Measurements from ENCODE around the gene NFE2. TPM values are rescaled to one million over a fixed set of nuclear protein-coding genes. Genes with fewer than 3 reads are reported as not detected.

Gene NFE2
- total and polyA plus RNA-seq, 2 donors (not counting 3 experiments of a cell fraction or from before 2014, with no cell fraction given), result not detected

- TF ChIP-seq POLR2A (IDR thresholded peaks at IDR 0.05; ENCODE audit: low read depth, low read length), result no peak
- no peak for TF ChIP-seq JUN (IDR thresholded peaks at IDR 0.05; ENCODE audit: borderline replicate concordance, insufficient read depth, insufficient read length, low read depth)
- no peak for TF ChIP-seq MYC (IDR thresholded peaks at IDR 0.05; ENCODE audit: low read depth, low read length)
- TF ChIP-seq GATA2 (IDR thresholded peaks at IDR 0.05; ENCODE audit: insufficient read depth, insufficient read length, low read depth, low read length), result no peak
- no peak for TF ChIP-seq FOS (IDR thresholded peaks at IDR 0.05; ENCODE audit: borderline replicate concordance, insufficient read depth, low read length)
- no peak for TF ChIP-seq EZH2 (IDR thresholded peaks at IDR 0.05; ENCODE audit: borderline replicate concordance, low read depth, low read length, severe bottlenecking)
- no peak for TF ChIP-seq CTCF (IDR thresholded peaks at IDR 0.05; ENCODE audit: extremely low read depth in 1 of 2, insufficient read depth in 1 of 2, low read depth in 1 of 2, low read length in 2 of 2)
- TF ChIP-seq POLR2AphosphoS5 (IDR thresholded peaks at IDR 0.05; ENCODE audit: insufficient read depth, low read depth, low read length), result no peak
- Histone ChIP-seq H3K27me3 (ENCODE audit: control insufficient read depth in 2 of 2, insufficient read depth in 2 of 2, low read length in 2 of 2) (peaks cover 2 to 3% of the 10 kb centered on the region in 2 experiments), H3K27ac (ENCODE audit: insufficient read depth, low read depth, low read length) (no peak overlapping the region), H2AFZ (ENCODE audit: low read depth, low read length) (no peak overlapping the region), H3K9me1 (replicated peaks; ENCODE audit: control insufficient read depth, extremely low read depth, insufficient read depth, low read length) (no peaks in the 10 kb centered on the region), H3K79me2 (ENCODE audit: control insufficient read depth, insufficient read depth, low read length) (no peaks in the 10 kb centered on the region), H4K20me1 (replicated peaks; ENCODE audit: control insufficient read depth, extremely low read depth, insufficient read depth, low read length) (no peaks in the 10 kb centered on the region), H3K4me1 (ENCODE audit: control insufficient read depth, extremely low read depth, insufficient read depth, low read length) (no peaks in the 10 kb centered on the region), H3K36me3 (ENCODE audit: control insufficient read depth in 2 of 2, extremely low read depth in 1 of 2, insufficient read depth in 2 of 2, low read length in 2 of 2) (no peaks in the 10 kb centered on the region), H3K4me3 (replicated peaks in 1 of 3; ENCODE audit: insufficient read depth in 1 of 3, low read depth in 1 of 3, low read length in 3 of 3) (no peak overlapping the region), H3K4me2 (ENCODE audit: insufficient read depth, low read length) (no peak overlapping the region), H3K9ac (replicated peaks; ENCODE audit: extremely low read depth, insufficient read depth, low read length) (no peak overlapping the region), H3K9me3 (replicated peaks; ENCODE audit: control insufficient read depth, insufficient read depth, low read length) (no peaks in the 10 kb centered on the region)
- dilution Hi-C loops (cut with MboI; ENCODE audit: extremely low pct_ligation_motif_present, low sequenced_read_pairs) (no loop called here), intact Hi-C loops (cut with micrococcal nuclease) (no loop called here)
- FAIRE-seq (no peak), DNase-seq (ENCODE audit: low read depth, low spot score) (no peak)
- BruUV-seq (replicated peaks), result no TSS peak
- ChIA-PET CTCF (interaction anchor here (0.7 to 1.5 kb wide), 3 partner anchors 26 to 59 kb away, joined by 3 to 6 read pairs (median 3); no protein-coding TSS in a partner anchor), POLR2A (no interaction called here)
Observed at GRCh38 chr12:54311051-54311450, 10.2 kb upstream of the NFE2 start.
